Activated CD8-positive, alpha-beta memory T cell treated with anti-CD3 and anti-CD28 coated beads for 36 hours (primary cell): ENCODE results near the gene C1QTNF1. TPM values are rescaled to one million over a fixed set of nuclear protein-coding genes. Genes with fewer than 3 reads are reported as not detected.

Source experiments
- CTCF ChIA-PET: fragments of 350-600 bp; sonication (Branson Sonifier 250); formaldehyde crosslinking; loops from one replicate; lab custom pipeline; 2021; ENCODE audit warnings: antibody characterized with exemption; lab: Charles Lee
- POLR2A ChIA-PET: fragments of 350-600 bp; sonication (Branson Sonifier 250); formaldehyde crosslinking; loops from one replicate; lab custom pipeline; 2021; ENCODE audit warnings: antibody characterized with exemption; lab: Charles Lee
- total RNA-seq, 2 experiments: library from RNA; stranded (reverse); gene quantifications; one replicate each; pipeline ENCODE4 v1.2.3, GENCODE V29; 2021

The C1QTNF1 gene
- total RNA-seq, 2 experiments from 2014 or later, result 0.08 to 0.19 TPM

DNA sequence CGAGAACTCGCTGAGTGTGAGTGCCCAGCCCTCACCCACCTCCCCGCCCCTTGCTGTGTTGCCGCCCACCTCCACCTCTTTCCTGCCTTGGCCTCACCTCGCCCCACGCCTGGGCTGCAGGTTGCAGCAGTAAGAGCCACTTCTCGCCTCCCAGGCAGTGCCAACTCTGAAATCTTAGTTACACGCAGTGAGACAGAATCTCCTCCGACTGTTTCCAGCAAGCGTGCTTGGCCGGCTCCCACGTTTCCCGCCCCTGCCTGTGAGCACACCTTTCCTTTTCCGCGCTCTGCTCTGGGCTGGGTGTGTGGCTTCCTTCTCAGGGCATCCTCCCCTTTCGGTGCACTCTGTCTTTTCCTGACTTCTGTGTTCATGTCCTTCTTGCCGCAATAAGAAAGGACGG, 56.4 kb downstream of the C1QTNF1 start:
- ChIA-PET CTCF (no interaction called here), POLR2A (no interaction called here)

- ChIA-PET CTCF (no interaction called here), POLR2A (no interaction called here)
Observed at GRCh38 chr17:79080761-79081290, 56.9 kb downstream of the C1QTNF1 start.

GRCh38 chr17:79081571-79082276, 57.8 kb downstream of the C1QTNF1 start:
- POLR2A ChIA-PET, result no interaction called here
- CTCF ChIA-PET, result interaction anchor here (0.9 to 2.2 kb wide), 4 partner anchors 9 to 17 kb away, joined by 3 to 8 read pairs (median 3); no protein-coding TSS in a partner anchor

DNA sequence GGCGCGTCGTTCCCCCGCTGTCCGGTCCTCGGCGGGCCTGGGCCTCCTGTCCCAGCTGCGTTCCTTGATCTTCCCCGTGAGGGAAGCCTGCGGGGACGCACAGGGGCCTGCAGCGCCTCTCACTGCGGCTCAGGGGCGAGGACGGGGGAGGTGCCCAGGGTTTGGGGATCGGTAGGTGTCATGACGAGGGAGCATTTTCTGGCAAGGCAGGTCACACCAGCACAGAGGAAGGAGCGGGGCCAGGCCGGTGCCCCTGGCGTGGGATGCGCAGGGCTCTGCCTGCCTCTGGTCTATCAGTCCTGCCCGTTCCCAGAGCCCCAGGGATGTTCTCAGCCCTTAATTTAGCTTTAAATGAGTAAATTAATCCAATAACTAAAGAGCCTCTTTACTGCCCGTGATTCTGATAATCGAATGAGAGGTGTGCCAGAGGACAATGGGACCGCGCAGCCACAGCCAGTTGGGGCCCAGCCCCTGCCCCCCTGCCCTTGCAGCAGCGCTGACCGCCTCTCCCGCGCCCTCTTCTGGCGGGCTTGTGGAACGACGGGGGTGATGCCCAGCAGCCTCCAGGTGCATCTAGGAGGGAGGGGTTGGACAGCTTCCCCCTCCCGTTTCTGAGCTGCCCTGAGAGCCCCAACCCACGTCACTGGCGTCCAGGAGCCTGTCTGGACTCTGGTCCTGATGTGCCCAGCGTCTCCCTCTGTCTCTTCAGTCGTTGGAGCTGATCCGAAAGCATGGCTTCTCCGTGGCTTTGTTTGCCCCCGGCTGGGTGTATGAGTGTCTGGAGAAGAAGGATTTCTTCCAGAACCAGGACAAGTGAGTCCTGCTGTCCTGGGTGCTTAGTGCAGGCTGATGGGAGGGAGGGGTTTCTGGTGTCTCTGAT, 58.6 kb downstream of the C1QTNF1 start:
- CTCF ChIA-PET, result interaction anchor here (0.9 to 2.2 kb wide), 4 partner anchors 10 to 18 kb away, joined by 3 to 8 read pairs (median 3); no protein-coding TSS in a partner anchor
- POLR2A ChIA-PET, result no interaction called here

DNA sequence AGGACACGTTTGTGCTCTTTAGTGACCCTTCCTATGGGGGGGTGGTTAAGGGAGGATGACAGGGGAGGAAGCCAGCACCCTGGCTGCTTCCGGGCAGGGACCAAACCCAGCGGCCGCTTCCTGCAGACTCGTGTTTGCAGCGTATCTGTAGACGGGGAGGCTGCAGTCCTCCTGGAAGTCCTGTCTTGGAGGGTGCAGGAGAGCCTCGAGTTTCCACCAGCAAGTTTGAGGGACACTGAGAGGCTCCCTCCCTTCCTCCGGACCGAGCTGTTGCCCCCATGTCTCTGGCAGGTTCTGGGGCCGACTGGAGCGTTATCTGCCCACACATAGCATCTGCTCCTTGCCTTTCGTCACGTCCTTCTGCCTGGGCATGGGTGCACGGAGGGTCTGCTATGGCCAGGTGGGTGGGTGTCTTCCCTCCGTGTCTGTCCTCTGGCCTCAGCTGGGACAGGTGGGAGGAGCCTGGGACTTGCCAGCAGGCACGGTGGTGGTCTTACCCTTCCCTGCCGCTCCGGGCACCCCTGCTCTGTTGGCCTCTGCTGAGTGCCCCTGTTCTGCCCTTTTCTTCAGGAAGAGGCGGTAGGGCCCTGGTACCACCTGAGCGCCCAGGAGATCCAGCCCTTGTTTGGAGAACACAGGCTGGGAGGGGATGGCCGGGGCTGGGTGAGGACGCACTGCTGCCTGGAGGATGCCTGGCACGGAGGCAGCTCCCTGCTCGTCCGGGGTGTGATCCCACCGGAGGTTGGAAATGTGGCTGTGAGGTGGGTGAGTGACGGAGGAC, 59.4 kb downstream of the C1QTNF1 start:
- ChIA-PET POLR2A (no interaction called here), CTCF (interaction anchor here (1.2 to 2.2 kb wide), 2 partner anchors 10 to 16 kb away, joined by 3 to 8 read pairs; no protein-coding TSS in a partner anchor)

DNA sequence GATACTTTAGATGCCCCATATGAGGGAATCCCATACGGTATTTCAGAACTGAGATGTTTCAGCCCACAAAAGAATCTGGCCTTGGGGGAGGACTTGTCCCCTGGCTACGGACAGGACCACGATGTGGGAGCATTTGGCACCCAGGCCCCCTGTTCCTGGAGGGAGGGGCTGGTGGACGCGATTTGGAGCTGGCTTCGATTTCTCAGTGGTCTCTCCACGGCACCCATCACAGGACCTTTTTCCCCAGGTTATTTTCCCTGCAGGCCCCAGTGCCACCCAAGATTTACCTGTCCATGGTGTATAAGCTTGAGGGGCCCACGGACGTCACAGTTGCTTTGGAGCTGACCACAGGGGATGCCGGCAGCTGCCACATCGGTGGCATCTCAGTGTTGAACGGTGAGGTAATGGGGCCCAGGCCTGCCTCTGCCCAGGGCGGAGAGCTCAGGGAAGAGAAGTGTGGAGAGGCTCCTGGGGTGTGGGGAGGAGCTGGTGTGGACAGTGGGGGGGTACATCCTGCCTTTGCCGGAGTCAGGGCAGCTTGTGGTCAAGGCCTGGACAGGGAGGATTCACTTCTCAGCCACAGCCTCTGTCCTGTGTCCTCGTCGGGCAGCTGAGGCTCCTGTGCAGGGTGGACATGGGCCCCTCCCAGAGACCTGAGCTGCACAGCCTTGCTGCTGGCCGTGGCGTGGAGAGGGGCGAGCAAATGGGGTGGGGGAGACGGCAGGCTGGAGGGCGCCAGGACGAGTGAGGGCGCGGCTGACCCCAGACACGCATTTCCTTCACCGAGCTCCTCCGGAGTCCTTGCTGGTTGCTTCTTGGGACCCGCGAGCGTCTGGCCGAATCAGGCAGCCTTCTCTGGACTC, 60.6 kb downstream of the C1QTNF1 start:
- ChIA-PET CTCF (interaction anchor here (0.9 to 4.6 kb wide), 3 partner anchors 15 to 307 kb away, joined by 3 to 30 read pairs (median 8); no protein-coding TSS in a partner anchor), POLR2A (interaction anchor here (1.0 kb wide), 1 partner anchor 10 kb away, joined by 3 read pairs; the partner anchor contains the start of gene ENGASE)

GRCh38 chr17:79085154-79085920, 61.4 kb downstream of the C1QTNF1 start:
- POLR2A ChIA-PET, result interaction anchor here (1.0 kb wide), 1 partner anchor 11 kb away, joined by 3 read pairs; the partner anchor contains the start of gene ENGASE
- CTCF ChIA-PET, result interaction anchor here (0.9 to 4.6 kb wide), 4 partner anchors 15 to 307 kb away, joined by 3 to 30 read pairs (median 6); no protein-coding TSS in a partner anchor

GRCh38 chr17:79085921-79086551, 62.1 kb downstream of the C1QTNF1 start:
- CTCF ChIA-PET, result interaction anchor here (1.1 to 4.6 kb wide), 3 partner anchors 21 to 306 kb away, joined by 4 to 30 read pairs (median 8); no protein-coding TSS in a partner anchor
- POLR2A ChIA-PET, result no interaction called here

GRCh38 chr17:79086609-79087427, 62.8 kb downstream of the C1QTNF1 start:
- ChIA-PET POLR2A (no interaction called here), CTCF (interaction anchor here (0.6 to 4.6 kb wide), 7 partner anchors 13 to 314 kb away, joined by 3 to 30 read pairs (median 4); no protein-coding TSS in a partner anchor)

- POLR2A ChIA-PET, result no interaction called here
- CTCF ChIA-PET, result interaction anchor here (0.6 to 4.6 kb wide), 10 partner anchors 14 to 314 kb away, joined by 3 to 30 read pairs (median 4); no protein-coding TSS in a partner anchor
Observed at GRCh38 chr17:79087428-79088143, 63.6 kb downstream of the C1QTNF1 start.

DNA sequence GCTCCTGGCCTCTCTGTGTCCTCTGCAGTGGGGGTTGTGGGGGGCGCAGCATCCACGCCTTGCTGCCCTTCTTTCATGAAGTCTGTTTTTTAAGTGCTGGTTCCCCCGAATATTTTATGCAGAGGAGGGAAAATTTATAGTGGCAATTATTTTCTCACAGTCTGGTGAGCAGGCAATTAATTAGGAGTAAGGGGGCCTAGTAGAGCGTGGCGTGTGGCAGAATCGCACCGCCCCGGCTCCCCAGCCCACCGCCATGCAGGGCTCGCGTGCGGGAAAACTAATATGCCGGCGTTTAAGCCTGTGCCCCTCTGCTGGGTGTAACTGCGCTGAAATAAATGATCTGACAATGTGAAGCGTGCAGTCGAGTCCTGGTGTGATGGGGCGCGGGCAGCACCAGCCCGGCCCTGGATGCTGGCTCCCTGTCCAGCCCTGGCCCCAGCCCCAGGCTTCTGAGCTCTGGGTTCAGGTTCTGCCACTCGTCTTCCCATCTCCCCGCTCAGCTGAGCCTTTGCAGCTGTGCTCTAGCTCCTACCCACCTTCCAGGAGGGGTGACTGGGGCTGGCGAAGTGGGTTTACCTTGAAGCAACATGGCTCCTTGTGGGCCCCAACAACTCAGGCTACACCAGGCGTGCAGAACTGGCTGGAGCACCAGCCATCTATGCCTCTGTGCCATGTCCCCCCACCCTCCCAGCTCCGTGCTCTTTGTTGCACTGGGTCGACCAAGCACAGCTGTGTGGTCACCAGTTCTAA, 64.5 kb downstream of the C1QTNF1 start:
- CTCF ChIA-PET, result interaction anchor here (0.6 to 4.6 kb wide), 7 partner anchors 15 to 313 kb away, joined by 3 to 30 read pairs (median 3); no protein-coding TSS in a partner anchor
- POLR2A ChIA-PET, result no interaction called here

DNA sequence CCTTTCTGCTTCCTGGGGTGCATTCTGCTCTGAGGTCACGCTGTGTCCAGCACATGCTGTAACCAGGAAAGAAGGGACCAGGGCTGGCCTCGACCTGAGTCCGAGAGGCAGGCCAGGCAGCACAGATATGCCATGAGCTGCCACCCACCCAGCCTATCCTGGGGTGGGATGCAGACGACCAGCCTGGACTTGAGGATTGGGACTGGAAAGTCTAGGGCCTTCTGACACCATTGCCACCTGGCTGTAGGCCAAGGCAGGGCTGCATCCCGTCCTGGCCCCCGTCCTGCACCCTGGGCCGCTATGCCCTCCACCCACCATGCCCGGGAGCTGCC, 65.0 kb downstream of the C1QTNF1 start:
- CTCF ChIA-PET, result interaction anchor here (1.2 to 4.6 kb wide), 3 partner anchors 22 to 303 kb away, joined by 3 to 30 read pairs (median 3); no protein-coding TSS in a partner anchor
- POLR2A ChIA-PET, result no interaction called here

DNA sequence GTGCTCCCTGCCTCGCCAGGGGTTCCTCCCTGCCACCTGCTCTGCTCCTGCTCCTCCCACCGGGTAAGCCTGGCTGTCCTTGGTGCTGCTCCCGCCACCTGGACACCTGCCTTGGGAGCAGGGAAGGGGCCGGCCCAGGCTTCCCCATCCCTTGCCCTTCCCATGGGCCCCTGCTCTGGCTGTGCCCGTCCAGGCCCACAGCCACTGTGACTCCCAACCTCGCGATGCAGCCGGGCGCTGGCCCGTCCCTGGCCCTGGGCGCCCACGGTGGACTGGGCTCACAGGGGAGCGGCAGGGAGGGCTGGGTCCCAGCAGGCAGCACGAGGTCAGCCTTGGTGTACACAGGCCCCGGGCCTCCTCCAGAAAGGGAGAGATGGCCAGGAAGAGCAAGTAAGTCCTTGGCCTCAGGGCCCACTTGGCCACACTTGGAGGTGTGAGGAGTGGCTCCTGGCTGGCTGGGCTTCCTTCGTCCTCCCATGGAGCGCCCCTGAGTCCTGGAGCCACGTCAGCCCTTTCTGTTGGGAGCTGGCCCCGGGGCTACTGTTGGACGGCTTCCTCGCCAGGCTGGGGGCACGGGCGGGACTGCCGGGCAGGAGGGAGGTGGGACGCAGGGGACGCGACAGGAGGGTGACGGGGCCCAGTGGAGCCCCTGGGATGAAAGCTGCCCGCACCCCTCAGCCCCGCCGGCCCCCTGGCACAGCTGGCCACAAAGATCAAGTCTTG, 65.9 kb downstream of the C1QTNF1 start:
- ChIA-PET CTCF (interaction anchor here (0.6 to 2.2 kb wide), 2 partner anchors 194 to 303 kb away, joined by 4 to 5 read pairs; no protein-coding TSS in a partner anchor), POLR2A (no interaction called here)
